OCI-LY1 (cell line): Measurements from ENCODE around the gene COL25A1.

Experiments
- H2AFZ ChIP-seq: fragments of 200-600 bp; sonication (generic), shearing (Covaris generic); 2 replicates; pipeline ENCODE4 v1.6.0; 2014; ENCODE audit warnings: antibody characterized with exemption, mild to moderate bottlenecking, low read length
- H3F3A ChIP-seq: fragments of 200-600 bp; sonication (generic), shearing (Covaris generic); 2 replicates; pipeline ENCODE4 v1.6.0; 2014; ENCODE audit warnings: mild to moderate bottlenecking, antibody characterized with exemption, low read length, moderate library complexity; ENCODE audit not compliant: insufficient read depth
- H3K27ac ChIP-seq: fragments of 200-600 bp; sonication (generic); 2 replicates; pipeline ENCODE4 v1.5.1; 2014; ENCODE audit warnings: low read length, mixed run types, mild to moderate bottlenecking, low read depth; ENCODE audit not compliant: poor library complexity, severe bottlenecking
- H3K27me3 ChIP-seq: fragments of 200-600 bp; sonication (generic); 2 replicates; pipeline ENCODE4 v1.6.0; 2014; ENCODE audit warnings: antibody characterized with exemption, mild to moderate bottlenecking, low read length, moderate library complexity; ENCODE audit not compliant: insufficient read depth
- H3K36me3 ChIP-seq: fragments of 200-600 bp; sonication (generic); 2 replicates; pipeline ENCODE4 v1.6.1; 2014; ENCODE audit warnings: mild to moderate bottlenecking, antibody characterized with exemption, low read length, moderate library complexity, mixed read lengths; ENCODE audit not compliant: insufficient read depth
- H3K4me1 ChIP-seq: fragments of 200-600 bp; sonication (generic); 2 replicates; pipeline ENCODE4 v1.5.1; 2014; ENCODE audit warnings: mild to moderate bottlenecking, low read length, moderate library complexity; ENCODE audit not compliant: insufficient read depth, severe bottlenecking
- H3K4me2 ChIP-seq: fragments of 200-600 bp; sonication (generic), shearing (Covaris generic); 2 replicates; pipeline ENCODE4 v1.6.1; 2014; ENCODE audit warnings: low read length
- H3K4me3 ChIP-seq: fragments of 200-600 bp; sonication (generic); 2 replicates; pipeline ENCODE4 v1.5.1; 2014; ENCODE audit warnings: low read length, low read depth, mild to moderate bottlenecking, mixed read lengths; ENCODE audit not compliant: poor library complexity, severe bottlenecking
- H3K79me2 ChIP-seq: fragments of 200-600 bp; shearing (Covaris generic); 2 replicates; pipeline ENCODE4 v1.6.1; 2016; ENCODE audit warnings: mixed run types, low read length, mixed read lengths; ENCODE audit not compliant: insufficient read depth
- H3K9ac ChIP-seq: fragments of 200-600 bp; sonication (generic), shearing (Covaris generic); 2 replicates; pipeline ENCODE4 v1.6.1; 2014; ENCODE audit warnings: mild to moderate bottlenecking, low read length, mixed read lengths
- H3K9me2 ChIP-seq: fragments of 200-600 bp; sonication (generic), shearing (Covaris generic); 2 replicates; pipeline ENCODE4 v1.6.1; 2014; ENCODE audit warnings: low read depth, mild to moderate bottlenecking, low read length, mixed read lengths
- H3K9me3 ChIP-seq: fragments of 200-600 bp; shearing (Covaris generic); 2 replicates; pipeline ENCODE4 v1.6.1; 2014; ENCODE audit warnings: low read length, mixed read lengths
- H4K20me1 ChIP-seq: fragments of 200-600 bp; sonication (generic), shearing (Covaris generic); 2 replicates; pipeline ENCODE4 v1.6.0; 2016; ENCODE audit warnings: mild to moderate bottlenecking, low read length; ENCODE audit not compliant: insufficient read depth
- EZH2 ChIP-seq: fragments of 200-600 bp; sonication (generic), shearing (Covaris generic); IDR thresholded peaks from 2 replicates; pipeline ENCODE4 v1.8.0; 2017; ENCODE audit warnings: borderline replicate concordance, mixed run types, mild to moderate bottlenecking, antibody characterized with exemption, low read length, moderate library complexity, mixed read lengths
- TF ChIP-seq, protein P1 (sequence below): fragments of 200-600 bp; sonication (generic), shearing (Covaris generic); IDR thresholded peaks from 2 replicates; pipeline ENCODE4 v1.5.1; 2017; ENCODE audit warnings: mild to moderate bottlenecking, antibody characterized with exemption, low read length, moderate library complexity, mixed read lengths

Gene COL25A1

DNA sequence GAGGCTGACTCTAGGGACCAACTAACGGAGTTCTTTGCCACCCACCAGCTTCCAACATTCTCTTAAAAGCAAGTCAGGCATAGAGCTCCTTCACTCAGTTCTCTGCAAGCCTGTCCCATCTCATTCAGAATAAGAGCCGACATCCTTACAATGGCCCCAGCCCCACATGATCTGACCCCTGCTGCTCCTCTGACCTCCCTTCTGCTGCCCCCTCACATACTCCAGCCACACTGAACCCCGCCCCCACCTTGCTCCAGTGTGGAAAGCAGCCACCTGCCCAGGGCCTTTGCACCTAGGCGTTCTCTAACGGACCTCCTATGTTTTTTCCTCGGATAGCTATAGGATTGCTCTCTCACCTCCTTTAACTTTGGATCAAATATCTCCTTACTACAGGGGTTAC, 396.5 kb downstream of the COL25A1 start:
- Histone ChIP-seq H3K9me3 (no peaks in the 10 kb centered on the region), H3K4me3 (no peak overlapping the region), H3K9ac (no peak overlapping the region), H3K27ac (no peak overlapping the region), H4K20me1 (no peaks in the 10 kb centered on the region), H3K4me2 (no peak overlapping the region), H2AFZ (no peak overlapping the region), H3K9me2 (no peaks in the 10 kb centered on the region), H3K79me2 (no peaks in the 10 kb centered on the region), H3K27me3 (no peaks in the 10 kb centered on the region), H3K4me1 (no peaks in the 10 kb centered on the region), H3F3A (no peaks in the 10 kb centered on the region), H3K36me3 (no peaks in the 10 kb centered on the region)
- TF ChIP-seq, protein P1, sequence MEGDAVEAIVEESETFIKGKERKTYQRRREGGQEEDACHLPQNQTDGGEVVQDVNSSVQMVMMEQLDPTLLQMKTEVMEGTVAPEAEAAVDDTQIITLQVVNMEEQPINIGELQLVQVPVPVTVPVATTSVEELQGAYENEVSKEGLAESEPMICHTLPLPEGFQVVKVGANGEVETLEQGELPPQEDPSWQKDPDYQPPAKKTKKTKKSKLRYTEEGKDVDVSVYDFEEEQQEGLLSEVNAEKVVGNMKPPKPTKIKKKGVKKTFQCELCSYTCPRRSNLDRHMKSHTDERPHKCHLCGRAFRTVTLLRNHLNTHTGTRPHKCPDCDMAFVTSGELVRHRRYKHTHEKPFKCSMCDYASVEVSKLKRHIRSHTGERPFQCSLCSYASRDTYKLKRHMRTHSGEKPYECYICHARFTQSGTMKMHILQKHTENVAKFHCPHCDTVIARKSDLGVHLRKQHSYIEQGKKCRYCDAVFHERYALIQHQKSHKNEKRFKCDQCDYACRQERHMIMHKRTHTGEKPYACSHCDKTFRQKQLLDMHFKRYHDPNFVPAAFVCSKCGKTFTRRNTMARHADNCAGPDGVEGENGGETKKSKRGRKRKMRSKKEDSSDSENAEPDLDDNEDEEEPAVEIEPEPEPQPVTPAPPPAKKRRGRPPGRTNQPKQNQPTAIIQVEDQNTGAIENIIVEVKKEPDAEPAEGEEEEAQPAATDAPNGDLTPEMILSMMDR = no peak
- no peak for TF ChIP-seq EZH2

DNA sequence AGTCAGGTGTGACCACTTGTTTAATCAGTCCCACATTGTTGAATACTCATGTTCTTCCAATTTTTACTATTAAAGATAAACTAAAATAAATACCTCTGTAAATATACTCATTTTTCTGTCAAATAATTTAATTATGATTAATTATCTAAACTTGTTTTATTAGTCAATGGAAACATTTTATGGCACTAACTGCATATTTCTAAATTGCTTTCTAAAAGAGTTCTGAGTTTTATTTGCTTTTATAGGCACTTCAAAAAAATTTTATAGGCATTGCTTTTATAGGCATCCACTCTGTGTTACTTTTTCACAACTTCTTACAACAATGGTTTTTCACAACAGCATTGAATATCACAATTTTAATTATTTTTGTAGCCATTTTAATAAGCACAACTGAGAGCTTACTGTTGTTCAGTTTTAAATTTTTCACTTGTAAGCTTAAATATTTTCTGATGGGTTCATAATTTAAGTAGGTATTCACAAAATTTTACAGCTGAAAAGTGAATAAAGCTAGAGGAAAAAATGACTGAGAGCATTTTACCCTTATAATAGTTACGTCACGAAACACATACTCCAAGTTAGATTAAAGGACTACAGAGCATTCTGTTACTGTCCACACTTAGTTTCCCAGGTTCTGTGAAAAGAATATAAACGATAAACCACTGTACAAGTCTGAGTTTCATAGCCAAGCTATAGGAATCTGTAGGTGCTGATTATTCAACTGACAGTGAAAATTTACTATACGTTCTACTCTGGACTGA, 398.8 kb downstream of the COL25A1 start:
- Histone ChIP-seq H3K4me1 (no peaks in the 10 kb centered on the region), H3K36me3 (no peaks in the 10 kb centered on the region), H3K79me2 (no peaks in the 10 kb centered on the region), H3K27me3 (no peaks in the 10 kb centered on the region), H3K4me2 (no peak overlapping the region), H3K27ac (no peak overlapping the region), H3K9me3 (no peaks in the 10 kb centered on the region), H2AFZ (no peak overlapping the region), H3K4me3 (no peak overlapping the region), H3K9me2 (no peaks in the 10 kb centered on the region), H3F3A (no peaks in the 10 kb centered on the region), H4K20me1 (no peaks in the 10 kb centered on the region), H3K9ac (no peak overlapping the region)
- TF ChIP-seq, protein P1 = no peak
- TF ChIP-seq EZH2 = no peak

DNA sequence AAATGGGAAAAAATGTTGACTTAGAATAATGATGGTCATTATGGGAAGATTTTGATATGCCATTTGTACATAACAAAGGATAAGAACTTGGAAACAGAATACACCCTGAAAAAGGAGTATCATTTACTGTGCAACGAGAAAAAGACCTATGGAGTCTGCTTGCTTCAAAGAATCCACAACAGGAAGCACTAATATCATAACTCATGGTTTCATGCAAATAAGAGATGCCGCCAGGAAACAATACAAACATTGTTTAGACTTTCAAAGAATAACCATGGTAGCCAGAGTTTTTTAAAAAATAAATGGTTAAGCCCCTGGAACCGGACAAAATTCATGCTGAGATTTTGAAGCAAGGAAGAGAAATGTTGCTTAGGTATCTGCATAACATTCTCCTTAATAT, 399.7 kb downstream of the COL25A1 start:
- no peaks in the 10 kb centered on the region for H3K9me2 ChIP-seq
- H3K9ac ChIP-seq = no peak overlapping the region
- no peak for TF ChIP-seq EZH2
- TF ChIP-seq, protein P1 = no peak
- no peak overlapping the region for H3K4me3 ChIP-seq
- no peak overlapping the region for H3K4me2 ChIP-seq
- no peaks in the 10 kb centered on the region for H4K20me1 ChIP-seq
- H3K79me2 ChIP-seq = no peaks in the 10 kb centered on the region
- no peaks in the 10 kb centered on the region for H3K4me1 ChIP-seq
- H3K27ac ChIP-seq = no peak overlapping the region
- no peaks in the 10 kb centered on the region for H3K36me3 ChIP-seq
- H3K27me3 ChIP-seq = no peaks in the 10 kb centered on the region
- H3K9me3 ChIP-seq = no peaks in the 10 kb centered on the region
- no peak overlapping the region for H2AFZ ChIP-seq
- no peaks in the 10 kb centered on the region for H3F3A ChIP-seq
